ENCODE results near the gene ASB10. TPM values are rescaled to one million over a fixed set of nuclear protein-coding genes. Genes with fewer than 3 reads are reported as not detected.

ASB10 gene
- total and polyA plus RNA-seq, 2 of the 8 experiments (the other 6 are each of a cell fraction or from before 2014, with no cell fraction given): not detected

GRCh38 chr7:151197932-151198331, 10.9 kb upstream of the ASB10 start:
- Histone ChIP-seq H3K14ac (ENCODE audit: insufficient read length) (no peak overlapping the region), H3K27ac (ENCODE audit: low read depth, low read length) (no peak overlapping the region), H2BK15ac (ENCODE audit: low read length) (no peak overlapping the region), H2AFZ (ENCODE audit: low read length) (no peak overlapping the region), H3K4me2 (ENCODE audit: insufficient read depth in 1 of 2, low read depth in 2 of 2, low read length in 2 of 2) (no peak overlapping the region), H3K4ac (replicated peaks; ENCODE audit: insufficient read length, low read depth, low read length) (no peak overlapping the region), H3K4me1 (replicated peaks in 1 of 4; ENCODE audit: control insufficient read depth in 3 of 4, insufficient read depth in 4 of 4, low read length in 3 of 4) (peaks cover 0 to 12% (median 3%) of the 10 kb centered on the region in 4 experiments; a peak in 3 of 7 replicates), H3K9me3 (ENCODE audit: insufficient read depth in 2 of 2, low read depth in 1 of 2, low read length in 1 of 2) (no peaks in the 10 kb centered on the region), H3K18ac (ENCODE audit: extremely low read depth, low read length) (no peak overlapping the region), H2BK12ac (ENCODE audit: low read depth, low read length) (no peak overlapping the region), H2BK5ac (ENCODE audit: low read depth, low read length) (no peak overlapping the region), H3K56ac (replicated peaks; ENCODE audit: insufficient read length, low read depth, low read length) (no peak overlapping the region), H4K5ac (ENCODE audit: insufficient read length, low read depth, low read length) (no peak overlapping the region), H2BK120ac (replicated peaks; ENCODE audit: low read depth, low read length) (no peak overlapping the region), H2BK20ac (ENCODE audit: low read length) (no peak overlapping the region), H3K23me2 (ENCODE audit: low read depth, low read length) (peaks cover 5% of the 10 kb centered on the region; the same call in 1 of the 2 replicates), H4K20me1 (replicated peaks in 1 of 2; ENCODE audit: control insufficient read depth in 1 of 2, insufficient read depth in 2 of 2, low read length in 2 of 2) (no peaks in the 10 kb centered on the region), H3K27me3 (replicated peaks in 1 of 4; ENCODE audit: control insufficient read depth in 3 of 4, extremely low read depth in 1 of 4, insufficient read depth in 3 of 4, low read length in 3 of 4) (peaks cover 0 to 13% (median 0%) of the 10 kb centered on the region in 4 experiments; a peak in 2 of 7 replicates), H3K23ac (ENCODE audit: insufficient read length) (no peak overlapping the region), H3K9ac (replicated peaks in 1 of 4; ENCODE audit: extremely low read depth in 1 of 4, low read depth in 3 of 4, low read length in 3 of 4) (no peak overlapping the region), H4K91ac (replicated peaks; ENCODE audit: insufficient read length, low read length) (no peak overlapping the region), H3K79me2 (ENCODE audit: control insufficient read depth in 1 of 2, insufficient read depth in 2 of 2, low read length in 2 of 2) (no peaks in the 10 kb centered on the region), H2AK5ac (ENCODE audit: low read depth, low read length) (no peak overlapping the region), H3K36me3 (ENCODE audit: control insufficient read depth in 2 of 4, insufficient read depth in 4 of 4, low read length in 3 of 4) (no peaks in the 10 kb centered on the region), H3K79me1 (ENCODE audit: low read depth, low read length) (no peaks in the 10 kb centered on the region), H4K8ac (ENCODE audit: extremely low read depth, insufficient read depth, low read length) (no peak overlapping the region), H3K4me3 (ENCODE audit: extremely low read depth in 1 of 4, insufficient read depth in 2 of 4, low read depth in 3 of 4, low read length in 4 of 4) (no peak overlapping the region)
- CTCF ChIA-PET (ENCODE audit: partially characterized antibody): no interaction called here
- DNase-seq (ENCODE audit: low read depth in 1 of 2, low spot score in 2 of 2) (no peak), FAIRE-seq (no peak)
- POLR2A ChIA-PET (ENCODE audit: partially characterized antibody): no interaction called here
- TF ChIP-seq POLR2AphosphoS5 (IDR thresholded peaks at IDR 0.05; ENCODE audit: low read depth, low read length) (no peak), TAF1 (IDR thresholded peaks at IDR 0.05; ENCODE audit: low read depth, low read length) (no peak), CTBP2 (IDR thresholded peaks at IDR 0.05; ENCODE audit: borderline replicate concordance, insufficient read depth, insufficient read length, low read length) (no peak), ASH2L (IDR thresholded peaks at IDR 0.05; ENCODE audit: low read length) (no peak), NRF1 (IDR thresholded peaks at IDR 0.05; ENCODE audit: low read depth, low read length) (no peak), KDM5A (IDR thresholded peaks at IDR 0.05; ENCODE audit: low read length) (no peak), SP1 (IDR thresholded peaks at IDR 0.05; ENCODE audit: low read depth, low read length) (no peak), CBX5 (IDR thresholded peaks at IDR 0.05; ENCODE audit: low read depth, low read length) (no peak), POU5F1 (IDR thresholded peaks at IDR 0.05; ENCODE audit: low read depth, low read length) (no peak), PHF8 (conservative IDR thresholded peaks at IDR 0.05; ENCODE audit: low read depth, low read length) (no peak), RFX5 (IDR thresholded peaks at IDR 0.05; ENCODE audit: borderline replicate concordance, low read depth, low read length) (no peak), POLR2A (IDR thresholded peaks at IDR 0.05; ENCODE audit: control extremely low read depth in 1 of 2, low read depth in 2 of 2, low read length in 2 of 2) (no peak)
- TF ChIP-seq, protein P1, sequence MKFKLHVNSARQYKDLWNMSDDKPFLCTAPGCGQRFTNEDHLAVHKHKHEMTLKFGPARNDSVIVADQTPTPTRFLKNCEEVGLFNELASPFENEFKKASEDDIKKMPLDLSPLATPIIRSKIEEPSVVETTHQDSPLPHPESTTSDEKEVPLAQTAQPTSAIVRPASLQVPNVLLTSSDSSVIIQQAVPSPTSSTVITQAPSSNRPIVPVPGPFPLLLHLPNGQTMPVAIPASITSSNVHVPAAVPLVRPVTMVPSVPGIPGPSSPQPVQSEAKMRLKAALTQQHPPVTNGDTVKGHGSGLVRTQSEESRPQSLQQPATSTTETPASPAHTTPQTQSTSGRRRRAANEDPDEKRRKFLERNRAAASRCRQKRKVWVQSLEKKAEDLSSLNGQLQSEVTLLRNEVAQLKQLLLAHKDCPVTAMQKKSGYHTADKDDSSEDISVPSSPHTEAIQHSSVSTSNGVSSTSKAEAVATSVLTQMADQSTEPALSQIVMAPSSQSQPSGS (IDR thresholded peaks at IDR 0.05; ENCODE audit: low read length): no peak
- TF ChIP-seq, protein P2, sequence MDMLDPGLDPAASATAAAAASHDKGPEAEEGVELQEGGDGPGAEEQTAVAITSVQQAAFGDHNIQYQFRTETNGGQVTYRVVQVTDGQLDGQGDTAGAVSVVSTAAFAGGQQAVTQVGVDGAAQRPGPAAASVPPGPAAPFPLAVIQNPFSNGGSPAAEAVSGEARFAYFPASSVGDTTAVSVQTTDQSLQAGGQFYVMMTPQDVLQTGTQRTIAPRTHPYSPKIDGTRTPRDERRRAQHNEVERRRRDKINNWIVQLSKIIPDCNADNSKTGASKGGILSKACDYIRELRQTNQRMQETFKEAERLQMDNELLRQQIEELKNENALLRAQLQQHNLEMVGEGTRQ (IDR thresholded peaks at IDR 0.05; ENCODE audit: low read length): no peak
